WI38 (cell line): Measurements from ENCODE around the gene UBE2Q2.

Source experiments
- H3K4me3 ChIP-seq: 2 replicates; pipeline ENCODE4 v1.5.1; 2011; ENCODE audit warnings: low read depth, mild to moderate bottlenecking, control low read depth, low read length
- TF ChIP-seq, protein P1 (sequence below): IDR thresholded peaks from 2 replicates; pipeline ENCODE4 v1.5.1; 2012; ENCODE audit warnings: low read depth, mild to moderate bottlenecking, control low read depth, low read length

Gene UBE2Q2

DNA sequence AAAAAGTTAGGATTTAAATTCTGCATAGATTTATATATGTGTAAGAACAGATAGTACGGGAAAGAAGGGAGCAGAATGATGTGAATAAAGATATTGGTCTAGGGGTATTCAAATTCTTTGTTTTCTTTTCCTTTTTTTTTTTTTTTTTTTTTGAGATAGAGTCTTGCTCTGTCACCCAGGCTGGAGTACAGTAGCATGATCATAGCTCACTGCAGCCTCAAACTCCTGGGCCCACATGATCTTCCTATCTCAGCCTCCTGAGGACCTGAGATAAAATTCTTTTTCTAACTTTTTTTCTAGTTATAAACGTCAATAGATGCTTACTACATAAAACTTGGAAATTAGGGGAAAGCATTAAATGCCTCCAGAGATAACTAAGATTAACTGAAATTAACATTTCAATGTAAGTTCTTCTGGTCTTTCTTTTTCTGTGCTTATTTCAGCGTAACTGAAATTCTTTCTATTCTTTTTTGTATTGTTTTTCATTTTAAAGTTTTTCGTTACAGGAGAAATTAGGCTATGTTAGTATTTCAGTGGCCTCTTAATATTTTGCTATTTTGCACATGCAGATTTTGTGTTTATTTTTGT is 29.2 kb downstream of the UBE2Q2 start:
- TF ChIP-seq, protein P1, sequence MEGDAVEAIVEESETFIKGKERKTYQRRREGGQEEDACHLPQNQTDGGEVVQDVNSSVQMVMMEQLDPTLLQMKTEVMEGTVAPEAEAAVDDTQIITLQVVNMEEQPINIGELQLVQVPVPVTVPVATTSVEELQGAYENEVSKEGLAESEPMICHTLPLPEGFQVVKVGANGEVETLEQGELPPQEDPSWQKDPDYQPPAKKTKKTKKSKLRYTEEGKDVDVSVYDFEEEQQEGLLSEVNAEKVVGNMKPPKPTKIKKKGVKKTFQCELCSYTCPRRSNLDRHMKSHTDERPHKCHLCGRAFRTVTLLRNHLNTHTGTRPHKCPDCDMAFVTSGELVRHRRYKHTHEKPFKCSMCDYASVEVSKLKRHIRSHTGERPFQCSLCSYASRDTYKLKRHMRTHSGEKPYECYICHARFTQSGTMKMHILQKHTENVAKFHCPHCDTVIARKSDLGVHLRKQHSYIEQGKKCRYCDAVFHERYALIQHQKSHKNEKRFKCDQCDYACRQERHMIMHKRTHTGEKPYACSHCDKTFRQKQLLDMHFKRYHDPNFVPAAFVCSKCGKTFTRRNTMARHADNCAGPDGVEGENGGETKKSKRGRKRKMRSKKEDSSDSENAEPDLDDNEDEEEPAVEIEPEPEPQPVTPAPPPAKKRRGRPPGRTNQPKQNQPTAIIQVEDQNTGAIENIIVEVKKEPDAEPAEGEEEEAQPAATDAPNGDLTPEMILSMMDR: no peak
- no peak overlapping the region for H3K4me3 ChIP-seq

DNA sequence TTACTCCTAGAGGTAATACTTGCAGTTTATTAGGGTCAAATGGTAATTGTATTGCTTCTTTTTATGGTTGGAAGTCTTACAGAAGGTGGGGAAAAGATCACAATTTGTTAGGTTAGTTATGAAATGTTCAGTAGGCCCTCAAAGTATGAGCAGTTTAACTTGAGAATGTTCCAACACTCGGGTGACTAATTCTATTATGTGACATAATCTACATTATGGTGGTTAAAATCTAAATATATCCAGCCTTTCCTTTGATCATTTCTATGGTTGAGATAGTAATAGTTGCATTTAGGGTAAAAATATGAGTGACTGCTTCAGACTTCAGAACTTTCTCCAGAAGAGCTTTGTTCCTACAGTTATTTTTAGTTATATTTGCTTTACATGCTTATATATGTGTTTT is 40.8 kb downstream of the UBE2Q2 start:
- TF ChIP-seq, protein P1: no peak
- no peak overlapping the region for H3K4me3 ChIP-seq

DNA sequence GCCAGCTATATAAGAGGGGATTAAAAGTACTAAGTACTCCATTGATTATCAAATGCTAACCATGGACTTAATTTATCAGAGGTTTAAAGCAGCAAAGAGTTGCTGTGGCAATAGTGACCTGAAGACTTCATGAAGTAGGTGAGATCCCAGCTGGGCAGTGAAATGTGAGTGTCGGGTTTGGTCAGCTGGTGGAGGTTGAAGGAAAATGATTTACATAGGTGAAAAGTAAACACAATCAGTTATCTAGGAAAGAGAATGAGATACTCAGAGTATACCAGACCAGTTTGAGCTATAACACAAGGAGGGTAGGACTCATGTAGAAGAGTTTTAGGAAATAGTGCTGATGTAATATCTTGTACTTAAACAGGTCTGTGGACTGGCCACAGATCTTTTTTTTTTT is 43.9 kb downstream of the UBE2Q2 start:
- TF ChIP-seq, protein P1: no peak
- no peak overlapping the region for H3K4me3 ChIP-seq

DNA sequence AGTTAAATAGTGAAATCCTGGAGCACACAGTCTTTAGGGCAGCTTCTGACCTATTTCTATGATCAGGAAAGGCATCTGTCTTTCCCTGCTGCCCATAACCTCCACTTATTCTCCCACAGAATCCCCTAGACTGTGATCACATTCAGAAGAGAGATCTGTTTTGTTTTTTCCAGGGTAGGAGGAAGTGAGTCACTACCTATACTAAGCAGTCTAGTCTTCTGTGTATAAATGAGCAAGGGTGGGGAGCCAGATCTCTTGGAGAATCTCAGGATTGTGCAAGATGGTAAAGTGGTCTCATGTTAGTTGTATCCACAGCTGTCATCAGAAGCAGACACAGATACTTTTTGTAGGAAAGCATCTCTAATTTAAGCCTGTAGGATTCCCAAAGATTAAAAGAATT is 48.6 kb downstream of the UBE2Q2 start:
- H3K4me3 ChIP-seq: no peak overlapping the region

DNA sequence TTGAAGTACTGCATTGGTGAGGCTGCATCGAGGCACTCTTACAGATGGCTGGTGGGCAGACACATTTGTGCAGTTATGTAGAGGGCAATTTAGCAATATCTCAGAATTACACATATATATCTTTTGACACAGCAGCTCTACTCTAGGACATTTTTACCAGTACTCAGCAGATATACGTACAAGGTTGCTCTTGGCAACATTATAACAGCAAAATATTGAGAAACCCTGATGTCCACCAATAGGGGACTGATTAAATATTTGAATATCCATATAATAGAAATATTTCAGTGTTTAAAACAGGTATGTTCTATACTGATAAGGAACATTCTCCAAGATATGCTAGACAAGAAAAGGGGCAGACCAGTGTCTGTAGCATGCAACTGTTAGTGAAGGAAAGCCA is 52.5 kb downstream of the UBE2Q2 start:
- TF ChIP-seq, protein P1: no peak
- no peak overlapping the region for H3K4me3 ChIP-seq

More for the DNA sequence above, 48.6 kb downstream of the UBE2Q2 start:
- TF ChIP-seq, protein P1: no peak

DNA sequence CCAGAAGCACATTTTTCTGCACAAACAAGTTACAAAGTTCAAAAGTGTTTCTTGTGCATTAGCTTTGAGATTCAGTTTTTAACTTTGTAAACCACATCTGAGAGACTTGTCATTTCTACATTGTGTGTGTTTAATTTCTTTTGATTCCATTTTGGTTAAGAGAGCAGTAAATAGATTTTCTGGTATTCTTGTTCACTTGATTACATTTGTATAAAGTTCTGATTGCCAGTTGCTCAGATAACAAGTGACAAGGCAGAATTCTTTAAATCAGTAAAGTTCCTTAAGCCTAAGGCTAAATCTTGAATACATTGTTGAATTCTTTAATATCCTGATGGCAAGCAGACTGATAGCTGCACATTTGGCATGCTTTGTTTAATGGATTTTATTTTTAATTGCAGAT is 57.3 kb downstream of the UBE2Q2 start:
- TF ChIP-seq, protein P1: no peak
- H3K4me3 ChIP-seq: no peak overlapping the region

DNA sequence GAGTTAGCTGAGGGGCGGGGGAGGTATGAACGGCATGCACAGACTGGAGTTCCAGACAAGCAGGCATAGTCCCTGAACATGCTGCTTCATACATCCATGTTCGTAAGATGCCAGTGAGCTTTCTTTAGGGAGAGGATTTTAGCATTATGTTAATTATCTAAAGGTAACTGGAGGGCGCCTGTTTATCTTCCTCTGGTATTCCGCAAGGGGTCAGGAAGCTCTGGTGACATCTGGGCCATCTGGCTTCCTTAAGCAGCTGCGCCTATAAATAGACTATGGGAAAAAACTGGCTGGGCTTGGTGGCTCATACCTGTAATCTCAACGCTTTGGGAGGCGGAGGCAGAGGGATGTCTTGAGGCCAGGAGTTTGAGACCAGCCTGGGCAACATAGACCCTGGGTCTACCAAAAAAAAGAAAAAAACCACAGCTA is 58.9 kb downstream of the UBE2Q2 start:
- TF ChIP-seq, protein P1: no peak
- no peak overlapping the region for H3K4me3 ChIP-seq
